HG03457 (cell line): ENCODE data around the gene UGGT2.
"Not testable (repeated sequence)": the region's sequence is repeated elsewhere in the genome, so short reads cannot be mapped to it uniquely, and the experiment has no call there.

Experiments used
- ATAC-seq: cut with Tn5 transposase; IDR thresholded peaks from one replicate; pipeline ENCODE4 v1.9.1; 2021; ENCODE audit warnings: moderate number of reproducible peaks; ENCODE audit not compliant: unreplicated experiment

UGGT2 gene

DNA sequence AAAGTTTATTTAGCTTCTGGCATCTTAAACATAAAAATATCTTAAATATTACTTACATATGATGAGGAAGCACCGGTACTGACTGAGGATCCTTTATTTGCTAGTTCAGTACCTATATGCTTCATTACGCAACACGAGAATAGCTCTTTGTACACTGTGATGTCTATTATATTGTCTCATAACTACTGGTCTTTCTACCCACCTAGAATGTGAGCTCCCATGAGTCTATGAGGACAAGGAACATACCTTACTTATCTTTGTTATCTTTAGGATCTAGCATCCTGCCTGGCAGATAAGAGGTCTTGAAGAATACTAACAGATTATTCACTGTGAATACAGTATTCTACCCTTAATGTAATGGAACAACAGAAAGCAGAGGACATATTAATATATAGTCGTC lies 251.4 kb downstream of the UGGT2 start:
- no peak for ATAC-seq

DNA sequence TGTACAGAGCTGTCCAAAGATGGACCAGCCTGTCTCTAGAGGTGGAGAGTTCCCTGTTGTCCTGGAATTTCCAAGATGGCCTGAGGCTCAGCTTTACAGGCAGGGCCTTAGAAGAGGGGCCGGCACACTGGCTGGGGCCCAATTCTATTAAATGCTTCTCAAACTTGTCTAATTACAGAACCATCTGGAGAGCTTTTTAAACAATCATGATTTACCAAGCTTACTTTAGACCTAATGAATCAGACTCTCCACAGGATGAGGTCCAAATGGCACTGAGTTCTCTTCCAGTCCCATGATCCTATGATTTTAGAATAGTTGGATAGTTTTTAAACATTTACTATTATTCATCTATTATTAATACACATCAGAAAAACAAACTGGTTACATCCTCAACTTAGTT lies 252.8 kb downstream of the UGGT2 start:
- no peak for ATAC-seq

DNA sequence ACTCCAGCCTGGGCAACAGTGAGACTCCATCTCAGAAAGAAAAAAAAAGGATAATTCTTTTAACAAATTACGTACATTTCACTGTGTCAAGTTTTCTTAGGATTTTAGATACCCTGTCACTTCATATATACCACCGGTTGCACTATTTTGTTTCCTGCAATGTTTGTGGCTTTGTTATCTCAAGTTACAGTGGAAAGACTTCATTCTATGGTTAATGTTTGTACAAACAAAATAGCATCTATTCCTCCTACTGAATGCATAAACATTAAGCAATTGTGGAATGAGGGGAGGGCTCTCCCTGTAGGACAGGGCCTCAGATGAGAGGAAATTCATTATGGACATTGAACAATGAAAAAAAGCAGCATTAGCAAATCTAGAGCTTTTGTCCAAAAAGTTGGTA lies 256.2 kb downstream of the UGGT2 start:
- no peak for ATAC-seq

DNA sequence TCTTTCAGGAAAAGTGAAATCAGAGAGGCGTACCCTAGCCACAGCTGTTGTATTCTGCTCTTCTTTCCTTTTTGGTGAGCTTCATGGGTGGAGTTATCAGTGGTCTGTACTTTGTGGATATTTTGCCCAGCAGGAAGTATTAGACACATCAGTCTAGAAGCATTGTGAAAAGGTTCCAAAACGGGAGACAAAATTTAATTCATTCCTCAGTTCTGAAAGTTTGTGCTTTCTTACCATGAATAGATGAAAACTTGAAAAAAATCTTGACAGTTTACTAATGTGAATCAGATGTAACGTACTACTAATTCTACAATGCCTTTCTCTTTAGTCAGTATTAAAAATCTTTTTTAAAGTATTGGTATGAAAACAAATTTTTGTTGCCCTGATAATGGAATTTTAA lies 259.4 kb downstream of the UGGT2 start:
- no peak for ATAC-seq

DNA sequence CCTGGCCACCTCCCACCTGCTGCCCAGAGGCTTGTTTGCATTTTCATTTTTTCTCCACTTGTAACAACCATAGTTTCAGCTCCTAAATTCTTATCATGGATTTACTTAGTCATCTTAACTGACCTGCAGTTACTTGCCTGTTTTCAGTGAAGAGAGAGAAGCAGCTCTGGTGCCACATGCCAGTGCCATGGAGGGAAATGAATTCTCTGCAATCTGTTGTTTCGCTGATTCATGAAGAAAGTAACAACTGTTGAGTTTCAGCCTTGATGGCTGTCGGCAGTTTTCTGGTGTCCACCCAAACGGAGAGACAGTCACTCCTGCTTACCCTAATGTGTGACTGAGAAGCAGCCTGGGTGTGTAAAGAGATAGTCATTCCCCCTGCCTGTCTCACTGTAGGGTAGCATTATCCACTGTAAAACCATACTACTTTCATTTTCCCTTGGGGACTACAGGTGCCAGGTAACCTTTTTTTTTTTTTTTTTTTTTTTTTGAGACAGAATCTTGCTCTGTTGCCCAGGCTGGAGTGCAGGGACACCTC lies 260.1 kb downstream of the UGGT2 start:
- no peak for ATAC-seq

DNA sequence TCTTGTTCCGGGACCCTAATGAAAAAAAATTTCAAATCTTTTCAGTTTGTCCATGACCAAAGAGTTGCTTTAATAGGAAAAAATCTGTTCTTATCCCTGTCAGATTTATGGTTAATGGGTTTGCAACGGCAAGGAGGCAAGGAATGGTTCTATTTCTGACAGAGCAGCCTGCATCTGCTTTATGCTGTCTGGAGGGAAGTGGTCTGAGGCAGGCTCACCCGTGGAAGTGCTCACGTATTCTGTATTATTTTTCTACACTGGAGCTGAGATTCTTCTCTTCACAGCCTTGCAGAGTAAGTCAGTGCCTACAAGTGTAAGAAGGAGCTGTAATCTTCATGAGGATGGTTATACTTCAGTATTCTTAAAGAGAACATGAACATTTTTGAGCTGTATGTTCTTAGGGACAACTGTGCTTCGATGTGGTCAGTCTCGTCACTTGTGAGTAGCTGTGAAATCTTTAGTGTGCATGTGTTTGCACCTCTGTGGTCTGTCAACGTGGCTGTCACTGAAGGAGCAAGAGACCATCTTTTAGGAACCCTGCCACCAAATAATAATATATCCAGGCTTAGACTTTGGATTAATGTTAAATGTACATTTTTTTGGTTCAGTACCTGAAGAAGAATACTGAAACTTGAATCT lies 262.0 kb downstream of the UGGT2 start:
- ATAC-seq, result no peak

DNA sequence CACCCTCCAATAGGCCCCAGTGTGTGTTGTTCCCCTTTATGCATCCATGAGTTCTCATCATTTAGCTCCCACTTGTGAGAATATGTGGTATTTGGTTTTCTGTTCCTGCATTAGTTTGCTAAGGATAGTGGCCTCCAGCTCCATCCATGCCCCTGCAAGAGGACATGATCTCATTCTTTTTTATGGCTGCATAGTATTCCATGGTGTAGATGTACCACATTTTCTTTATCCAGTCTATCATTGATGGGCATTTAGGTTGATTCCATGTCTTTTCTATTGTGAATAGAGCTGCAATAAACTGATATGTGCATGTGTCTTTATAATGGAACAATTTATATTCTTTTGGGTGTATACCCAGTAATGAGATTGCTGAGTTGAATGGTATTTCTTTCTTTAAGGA lies 263.9 kb downstream of the UGGT2 start:
- ATAC-seq, result not testable (repeated sequence)

DNA sequence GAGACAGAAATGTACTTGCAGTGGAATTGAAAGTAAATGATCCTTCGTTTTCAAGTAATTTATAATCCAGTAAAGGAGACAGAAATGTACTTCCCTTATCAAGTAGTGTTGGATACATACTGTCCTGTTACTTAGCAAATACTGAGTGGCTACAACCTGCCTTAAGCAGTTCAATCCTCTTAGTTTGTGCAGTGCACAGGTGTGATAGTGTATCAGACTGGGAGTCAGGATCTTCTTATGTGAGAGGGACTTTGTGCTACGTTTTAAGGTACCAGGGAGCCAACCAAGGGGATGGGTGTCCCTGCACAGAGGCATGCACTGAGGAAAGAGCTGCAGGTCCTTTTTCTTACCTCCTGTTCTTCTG lies 265.1 kb downstream of the UGGT2 start:
- no peak for ATAC-seq

DNA sequence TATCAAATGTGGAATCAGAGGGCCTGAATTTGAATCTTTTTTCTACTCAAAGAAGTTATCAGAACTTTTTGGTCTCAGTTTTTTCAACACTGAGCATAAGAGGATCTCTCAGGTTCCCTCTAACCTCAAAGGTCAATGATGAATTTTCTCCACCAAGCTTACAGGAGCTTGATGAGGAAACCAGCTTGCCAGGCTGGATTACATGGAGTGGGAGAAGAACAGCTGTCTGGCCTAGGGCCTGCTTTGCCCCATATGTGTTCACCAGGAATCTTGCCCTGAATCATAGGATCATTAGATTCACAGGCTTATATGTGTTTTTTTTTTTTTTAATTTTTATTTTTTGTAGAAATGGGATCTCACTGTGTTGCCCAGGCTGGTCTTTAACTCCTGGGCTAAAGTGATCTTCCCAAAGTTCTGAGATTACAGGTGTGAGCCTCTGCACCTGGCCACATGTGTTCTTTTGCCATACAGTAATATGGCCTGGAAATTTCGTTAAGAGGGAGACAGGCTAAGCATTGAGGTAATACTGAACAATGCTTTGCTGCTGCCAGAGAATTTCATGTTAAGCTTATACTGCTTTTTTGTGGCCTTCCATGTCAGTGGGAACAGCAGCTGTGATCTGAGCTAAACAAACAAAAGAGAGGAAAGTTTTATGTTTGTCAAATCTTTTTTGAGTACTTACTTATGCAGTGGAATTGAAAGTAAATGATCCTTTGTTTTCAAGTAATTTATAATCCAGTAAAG lies 265.7 kb downstream of the UGGT2 start:
- no peak for ATAC-seq

DNA sequence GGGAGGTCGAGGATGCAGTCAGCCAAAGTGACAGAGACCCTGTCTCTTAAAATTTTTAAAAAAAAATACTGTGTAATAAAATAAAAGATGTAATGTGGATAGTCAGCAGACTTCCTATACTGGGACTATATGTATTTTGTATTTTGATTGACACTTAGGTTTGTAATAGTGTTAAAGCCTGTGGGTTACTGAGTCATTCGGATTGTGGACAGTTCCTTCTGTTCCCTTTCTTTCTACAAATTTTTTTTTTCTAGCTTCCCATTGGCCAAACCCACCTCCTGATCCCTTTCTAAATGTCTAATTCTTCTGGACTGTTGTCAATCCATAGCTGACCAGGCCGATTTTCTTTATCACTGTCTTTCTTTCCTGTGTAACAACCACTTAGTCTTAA lies 268.3 kb downstream of the UGGT2 start:
- ATAC-seq, result no peak

DNA sequence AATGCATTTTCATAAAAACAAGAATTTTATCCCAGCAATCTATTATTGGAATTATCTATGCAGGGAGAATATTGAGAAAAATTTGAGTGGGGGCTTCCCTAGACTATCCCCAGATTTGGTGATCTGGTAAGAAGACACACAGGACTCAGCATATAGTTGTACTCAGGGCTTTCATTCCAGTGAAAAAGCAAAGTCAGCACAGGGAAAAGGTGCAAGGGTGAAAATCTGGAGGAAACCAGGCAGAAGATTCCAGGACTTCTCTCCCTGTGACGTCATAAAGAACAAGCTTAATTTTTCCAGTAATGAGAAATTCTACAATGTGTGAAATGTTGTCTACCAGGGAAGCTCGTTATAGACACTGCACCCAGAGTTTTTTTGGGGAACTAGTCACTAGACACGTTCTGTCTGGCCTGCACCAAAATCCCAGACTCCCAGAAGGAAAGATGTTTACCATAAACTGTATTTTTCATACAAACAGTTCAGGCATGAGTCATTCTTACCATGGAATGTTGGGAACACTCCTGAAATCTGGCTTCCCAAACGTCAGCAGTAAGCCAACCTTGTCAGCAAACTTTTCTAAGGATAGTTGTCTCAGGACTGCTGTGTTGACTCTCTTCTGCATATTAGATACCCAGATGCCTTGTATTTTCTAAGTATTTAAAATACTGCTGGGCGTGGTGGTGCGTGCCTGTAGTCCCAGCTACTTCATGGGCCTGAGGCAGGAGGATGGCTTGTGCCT lies 268.9 kb downstream of the UGGT2 start:
- no peak for ATAC-seq

DNA sequence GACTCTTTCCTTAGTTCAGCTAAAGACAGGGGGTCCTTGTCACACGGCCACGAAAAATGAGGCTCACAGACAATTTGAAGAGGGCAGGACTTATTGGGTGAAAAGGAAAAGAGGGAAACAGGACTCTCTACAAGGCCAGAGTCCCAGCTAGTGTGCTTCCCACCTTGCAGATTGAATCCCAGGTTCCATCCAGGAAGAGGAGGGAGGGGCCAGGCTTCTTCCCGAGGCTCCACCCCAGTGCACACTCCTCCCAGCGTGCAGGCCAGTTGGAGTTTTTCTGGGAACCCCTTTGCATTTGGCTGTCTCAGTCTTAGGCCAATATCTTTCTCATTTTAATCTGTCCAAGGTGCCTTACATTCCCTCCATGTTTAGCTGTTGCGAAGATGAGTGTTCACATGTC lies 269.5 kb downstream of the UGGT2 start:
- ATAC-seq, result no peak

DNA sequence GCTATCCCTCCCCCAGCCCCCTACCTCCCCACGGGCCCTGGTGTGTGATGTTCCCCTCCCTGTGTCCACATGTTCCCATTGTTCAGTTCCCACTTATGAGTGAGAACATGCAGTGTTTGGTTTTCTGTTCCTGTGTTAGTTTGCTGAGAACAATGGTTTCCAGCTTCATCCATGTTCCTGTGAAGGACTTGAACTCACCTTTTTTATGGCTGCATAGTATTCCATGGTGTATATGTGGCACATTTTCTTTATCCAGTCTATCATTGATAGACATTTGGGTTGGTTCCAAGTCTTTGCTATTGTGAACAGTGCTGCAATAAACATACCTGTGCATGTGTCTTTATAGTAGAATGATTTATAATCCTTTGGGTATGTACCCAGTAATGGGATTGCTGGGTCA lies 271.3 kb downstream of the UGGT2 start:
- ATAC-seq, result not testable (repeated sequence)

DNA sequence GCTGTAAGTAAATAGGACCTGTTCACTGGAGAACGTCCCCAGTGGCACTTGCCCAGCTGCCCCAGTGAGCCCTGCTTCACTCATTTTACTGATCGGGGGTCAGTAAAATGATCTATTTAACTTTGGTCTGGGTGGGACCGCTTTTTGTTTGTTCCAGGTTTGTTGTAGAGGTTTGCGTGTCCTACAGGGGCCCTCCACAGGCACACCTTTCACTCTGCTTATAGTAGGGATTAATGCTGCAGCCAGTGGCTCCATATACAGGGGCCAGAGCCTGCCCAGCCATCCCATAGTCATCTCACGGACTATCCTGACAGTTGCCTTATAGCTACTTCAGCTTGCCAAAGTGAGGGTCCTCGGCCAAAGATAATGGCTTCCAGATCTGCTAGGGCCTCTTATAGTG lies 272.2 kb downstream of the UGGT2 start:
- ATAC-seq, result no peak

DNA sequence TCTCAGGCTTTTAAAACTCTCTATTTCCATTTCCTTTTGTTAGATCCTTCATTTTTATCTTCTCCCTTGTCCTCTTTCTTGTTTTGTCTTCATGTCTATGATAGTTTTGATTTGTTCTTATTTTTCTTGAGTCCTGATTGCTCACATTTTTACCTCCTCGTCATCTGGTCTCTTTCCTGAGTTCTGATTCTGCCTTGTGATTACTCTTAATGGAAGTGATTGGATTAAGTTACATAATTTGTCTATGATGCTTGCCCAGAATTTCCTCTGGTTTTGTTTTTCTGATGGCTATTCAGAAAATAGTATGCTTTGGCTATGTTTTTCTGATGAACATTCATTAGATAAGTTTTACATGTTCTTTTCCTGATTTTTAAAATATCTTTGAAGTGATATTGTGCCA lies 273.7 kb downstream of the UGGT2 start:
- ATAC-seq, result no peak

DNA sequence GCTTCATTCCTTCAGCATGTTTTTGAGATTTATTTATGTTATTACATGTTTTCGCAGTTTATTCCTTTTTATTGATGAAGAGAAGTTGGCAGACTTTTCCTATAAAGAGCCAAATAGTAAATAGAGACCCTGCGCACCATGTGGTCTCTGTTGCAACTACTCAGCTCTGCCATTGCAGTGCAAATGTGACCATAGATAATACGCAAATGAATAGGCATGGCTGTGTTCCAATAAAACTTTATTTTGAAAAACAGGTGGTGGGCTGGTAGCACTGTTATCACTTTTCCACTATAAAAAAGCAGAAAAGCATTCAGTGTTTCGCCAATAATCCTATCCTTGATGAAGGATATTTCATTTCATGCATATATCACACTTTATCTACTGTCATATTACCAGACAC lies 281.3 kb downstream of the UGGT2 start:
- ATAC-seq, result no peak

DNA sequence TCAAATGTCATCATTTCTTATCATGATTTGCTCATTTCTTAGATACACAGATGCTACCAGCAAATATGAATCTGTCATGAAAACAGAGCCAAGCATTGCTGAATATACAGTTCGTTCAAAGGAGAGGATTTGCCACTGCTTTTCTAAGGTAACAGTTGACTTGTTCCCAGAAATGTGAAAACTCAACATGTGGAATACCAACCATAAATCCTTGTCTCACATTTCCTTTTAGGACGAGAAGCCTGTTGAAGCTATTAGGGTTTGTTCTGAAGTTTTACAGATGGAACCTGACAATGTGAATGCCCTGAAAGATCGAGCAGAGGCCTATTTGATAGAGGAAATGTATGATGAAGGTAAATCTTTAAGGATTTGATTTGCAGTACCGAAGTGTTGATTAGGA lies 289.6 kb downstream of the UGGT2 start:
- ATAC-seq, result no peak

DNA sequence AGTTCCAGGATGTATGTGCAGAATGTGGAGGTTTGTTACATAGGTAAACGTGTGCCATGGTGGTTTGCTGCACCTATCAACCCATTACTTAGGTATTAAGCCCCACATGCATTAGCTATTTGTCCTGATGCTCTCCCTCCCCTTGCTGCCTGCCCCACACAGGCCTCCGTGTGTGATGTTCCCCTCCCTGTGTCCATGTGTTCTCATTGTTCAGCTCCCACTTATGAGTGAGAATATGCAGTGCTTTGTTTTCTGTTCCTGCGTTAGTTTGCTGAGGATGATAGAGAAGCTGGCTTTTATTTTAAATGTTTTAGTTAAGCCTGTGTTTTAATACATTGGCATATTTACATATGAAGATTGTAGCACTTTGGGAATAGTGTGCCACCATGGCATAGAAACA lies 290.6 kb downstream of the UGGT2 start:
- not testable (repeated sequence) for ATAC-seq

DNA sequence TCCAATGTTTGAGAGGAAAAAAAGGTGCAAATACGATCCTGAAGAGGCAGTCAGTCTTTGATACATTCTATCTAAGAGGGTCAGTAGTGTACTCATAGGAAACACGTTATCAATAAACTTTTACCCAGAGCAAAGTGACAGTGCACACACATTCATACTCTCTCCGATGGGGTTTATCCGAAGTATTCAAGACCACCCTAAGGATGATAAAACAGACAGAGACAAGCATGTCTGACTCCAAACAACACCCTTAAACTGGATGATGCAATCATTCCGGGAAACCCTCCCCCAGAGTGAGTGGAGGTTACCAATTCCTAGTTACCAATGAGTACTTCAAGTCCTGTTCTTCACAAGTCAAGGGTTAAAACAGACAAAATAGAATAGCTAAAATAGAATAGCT lies 297.1 kb downstream of the UGGT2 start:
- no peak for ATAC-seq

DNA sequence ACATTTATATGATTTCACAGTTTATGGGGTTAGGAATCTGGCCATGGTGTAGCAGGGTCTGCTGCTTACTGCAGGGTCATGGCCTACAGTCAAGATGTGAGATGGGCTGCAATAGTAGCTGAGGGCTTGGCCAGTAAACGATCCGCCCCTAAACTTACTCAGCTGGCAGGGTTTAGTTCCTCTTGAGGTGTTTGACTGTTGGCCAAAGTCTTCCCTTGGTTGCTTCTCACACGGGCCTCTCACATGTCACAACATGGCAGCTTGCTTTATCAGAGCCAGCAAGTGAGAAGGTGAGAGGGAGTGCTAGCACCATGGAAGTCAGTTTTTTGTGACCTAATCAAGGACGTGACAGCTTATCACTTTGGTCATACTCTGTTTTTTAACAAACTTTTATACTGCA lies 299.1 kb downstream of the UGGT2 start:
- no peak for ATAC-seq

DNA sequence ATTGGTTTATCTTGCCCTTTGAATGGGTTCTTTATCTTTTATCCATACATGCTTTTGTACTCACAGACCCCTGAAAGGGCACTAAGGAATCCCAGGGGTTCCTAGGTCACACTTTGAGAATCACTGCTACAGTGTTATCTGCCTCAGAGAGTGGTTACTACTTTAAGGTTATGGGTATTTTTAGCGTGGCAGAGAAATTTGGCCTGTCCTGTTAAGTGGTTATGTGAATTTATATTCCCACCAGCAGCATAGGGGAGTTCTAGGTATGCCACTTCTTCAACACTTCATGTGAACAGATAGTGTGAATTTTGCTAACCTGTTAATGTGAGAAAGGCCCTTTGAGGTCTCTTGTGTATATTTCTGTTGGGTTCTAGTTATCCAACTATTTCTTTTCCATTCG lies 300.5 kb downstream of the UGGT2 start:
- no peak for ATAC-seq
